ENCODE data around the gene DNAH2. TPM values are rescaled to one million over a fixed set of nuclear protein-coding genes. Genes with fewer than 3 reads are reported as not detected.

DNAH2 gene
- total and polyA plus RNA-seq, 2 of the 13 experiments (the other 11 are each of a cell fraction or from before 2014, with no cell fraction given), result not detected

DNA sequence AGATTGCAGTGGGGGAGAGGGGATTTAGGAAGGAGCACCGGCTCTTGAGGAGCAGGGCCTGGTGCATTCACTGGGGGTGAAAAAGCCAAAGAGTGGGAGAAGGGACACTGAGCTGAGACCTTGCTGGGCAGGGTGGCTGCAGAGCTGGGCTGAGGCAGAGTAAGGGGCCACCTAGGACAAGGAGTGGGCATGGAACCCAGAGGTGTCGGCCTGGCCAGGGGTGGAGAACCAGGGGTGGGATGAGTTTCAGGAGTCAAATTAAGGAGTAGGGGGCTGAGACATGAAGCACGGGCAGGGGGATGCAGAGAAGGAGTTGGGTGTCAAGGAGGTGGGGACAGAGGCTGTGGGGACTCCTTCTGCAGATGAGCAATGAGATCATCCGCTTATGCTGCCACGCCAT is 20.1 kb downstream of the DNAH2 start (continued):
- TF ChIP-seq, protein P1, sequence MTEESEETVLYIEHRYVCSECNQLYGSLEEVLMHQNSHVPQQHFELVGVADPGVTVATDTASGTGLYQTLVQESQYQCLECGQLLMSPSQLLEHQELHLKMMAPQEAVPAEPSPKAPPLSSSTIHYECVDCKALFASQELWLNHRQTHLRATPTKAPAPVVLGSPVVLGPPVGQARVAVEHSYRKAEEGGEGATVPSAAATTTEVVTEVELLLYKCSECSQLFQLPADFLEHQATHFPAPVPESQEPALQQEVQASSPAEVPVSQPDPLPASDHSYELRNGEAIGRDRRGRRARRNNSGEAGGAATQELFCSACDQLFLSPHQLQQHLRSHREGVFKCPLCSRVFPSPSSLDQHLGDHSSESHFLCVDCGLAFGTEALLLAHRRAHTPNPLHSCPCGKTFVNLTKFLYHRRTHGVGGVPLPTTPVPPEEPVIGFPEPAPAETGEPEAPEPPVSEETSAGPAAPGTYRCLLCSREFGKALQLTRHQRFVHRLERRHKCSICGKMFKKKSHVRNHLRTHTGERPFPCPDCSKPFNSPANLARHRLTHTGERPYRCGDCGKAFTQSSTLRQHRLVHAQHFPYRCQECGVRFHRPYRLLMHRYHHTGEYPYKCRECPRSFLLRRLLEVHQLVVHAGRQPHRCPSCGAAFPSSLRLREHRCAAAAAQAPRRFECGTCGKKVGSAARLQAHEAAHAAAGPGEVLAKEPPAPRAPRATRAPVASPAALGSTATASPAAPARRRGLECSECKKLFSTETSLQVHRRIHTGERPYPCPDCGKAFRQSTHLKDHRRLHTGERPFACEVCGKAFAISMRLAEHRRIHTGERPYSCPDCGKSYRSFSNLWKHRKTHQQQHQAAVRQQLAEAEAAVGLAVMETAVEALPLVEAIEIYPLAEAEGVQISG (CRISPR knock-in tag; IDR thresholded peaks at IDR 0.05), result no peak
- TF ChIP-seq MZF1 (CRISPR knock-in tag; IDR thresholded peaks at IDR 0.05; ENCODE audit: borderline replicate concordance) (no peak), MAFG (CRISPR knock-in tag; IDR thresholded peaks at IDR 0.05) (no peak), FOXK2 (IDR thresholded peaks at IDR 0.05) (no peak), HOXA9 (CRISPR knock-in tag; IDR thresholded peaks at IDR 0.05; ENCODE audit: borderline replicate concordance) (no peak), ZBTB21 (CRISPR knock-in tag; IDR thresholded peaks at IDR 0.05) (no peak), MED13 (CRISPR knock-in tag; IDR thresholded peaks at IDR 0.05) (no peak), CHD2 (IDR thresholded peaks at IDR 0.05; ENCODE audit: low read depth, low read length) (no peak), GZF1 (CRISPR knock-in tag; IDR thresholded peaks at IDR 0.05) (no peak), AHR (CRISPR knock-in tag; IDR thresholded peaks at IDR 0.05) (no peak), SALL1 (CRISPR knock-in tag; IDR thresholded peaks at IDR 0.05) (no peak)
- TF ChIP-seq, protein P2, sequence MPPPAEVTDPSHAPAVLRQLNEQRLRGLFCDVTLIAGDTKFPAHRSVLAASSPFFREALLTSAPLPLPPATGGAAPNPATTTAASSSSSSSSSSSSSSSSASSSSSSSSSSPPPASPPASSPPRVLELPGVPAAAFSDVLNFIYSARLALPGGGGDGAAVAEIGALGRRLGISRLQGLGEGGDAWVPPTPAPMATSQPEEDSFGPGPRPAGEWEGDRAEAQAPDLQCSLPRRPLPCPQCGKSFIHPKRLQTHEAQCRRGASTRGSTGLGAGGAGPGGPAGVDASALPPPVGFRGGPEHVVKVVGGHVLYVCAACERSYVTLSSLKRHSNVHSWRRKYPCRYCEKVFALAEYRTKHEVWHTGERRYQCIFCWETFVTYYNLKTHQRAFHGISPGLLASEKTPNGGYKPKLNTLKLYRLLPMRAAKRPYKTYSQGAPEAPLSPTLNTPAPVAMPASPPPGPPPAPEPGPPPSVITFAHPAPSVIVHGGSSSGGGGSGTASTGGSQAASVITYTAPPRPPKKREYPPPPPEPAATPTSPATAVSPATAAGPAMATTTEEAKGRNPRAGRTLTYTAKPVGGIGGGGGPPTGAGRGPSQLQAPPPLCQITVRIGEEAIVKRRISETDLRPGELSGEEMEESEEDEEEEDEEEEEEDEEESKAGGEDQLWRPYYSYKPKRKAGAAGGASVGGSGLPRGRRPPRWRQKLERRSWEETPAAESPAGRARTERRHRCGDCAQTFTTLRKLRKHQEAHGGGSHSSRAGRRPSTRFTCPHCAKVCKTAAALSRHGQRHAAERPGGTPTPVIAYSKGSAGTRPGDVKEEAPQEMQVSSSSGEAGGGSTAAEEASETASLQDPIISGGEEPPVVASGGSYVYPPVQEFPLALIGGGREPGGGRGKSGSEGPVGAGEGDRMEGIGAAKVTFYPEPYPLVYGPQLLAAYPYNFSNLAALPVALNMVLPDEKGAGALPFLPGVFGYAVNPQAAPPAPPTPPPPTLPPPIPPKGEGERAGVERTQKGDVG (CRISPR knock-in tag; IDR thresholded peaks at IDR 0.05; ENCODE audit: borderline replicate concordance), result no peak
- TF ChIP-seq, protein P3, sequence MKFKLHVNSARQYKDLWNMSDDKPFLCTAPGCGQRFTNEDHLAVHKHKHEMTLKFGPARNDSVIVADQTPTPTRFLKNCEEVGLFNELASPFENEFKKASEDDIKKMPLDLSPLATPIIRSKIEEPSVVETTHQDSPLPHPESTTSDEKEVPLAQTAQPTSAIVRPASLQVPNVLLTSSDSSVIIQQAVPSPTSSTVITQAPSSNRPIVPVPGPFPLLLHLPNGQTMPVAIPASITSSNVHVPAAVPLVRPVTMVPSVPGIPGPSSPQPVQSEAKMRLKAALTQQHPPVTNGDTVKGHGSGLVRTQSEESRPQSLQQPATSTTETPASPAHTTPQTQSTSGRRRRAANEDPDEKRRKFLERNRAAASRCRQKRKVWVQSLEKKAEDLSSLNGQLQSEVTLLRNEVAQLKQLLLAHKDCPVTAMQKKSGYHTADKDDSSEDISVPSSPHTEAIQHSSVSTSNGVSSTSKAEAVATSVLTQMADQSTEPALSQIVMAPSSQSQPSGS (CRISPR knock-in tag; IDR thresholded peaks at IDR 0.05), result no peak
